ENCODE measurements around the gene SPCS2. TPM values are rescaled to one million over a fixed set of nuclear protein-coding genes. Genes with fewer than 3 reads are reported as not detected.

SPCS2 gene
- total RNA-seq (2022; extraction: Qiagen RNA extraction): 225 to 419 TPM (median 254 TPM) in 5 replicates

DNA sequence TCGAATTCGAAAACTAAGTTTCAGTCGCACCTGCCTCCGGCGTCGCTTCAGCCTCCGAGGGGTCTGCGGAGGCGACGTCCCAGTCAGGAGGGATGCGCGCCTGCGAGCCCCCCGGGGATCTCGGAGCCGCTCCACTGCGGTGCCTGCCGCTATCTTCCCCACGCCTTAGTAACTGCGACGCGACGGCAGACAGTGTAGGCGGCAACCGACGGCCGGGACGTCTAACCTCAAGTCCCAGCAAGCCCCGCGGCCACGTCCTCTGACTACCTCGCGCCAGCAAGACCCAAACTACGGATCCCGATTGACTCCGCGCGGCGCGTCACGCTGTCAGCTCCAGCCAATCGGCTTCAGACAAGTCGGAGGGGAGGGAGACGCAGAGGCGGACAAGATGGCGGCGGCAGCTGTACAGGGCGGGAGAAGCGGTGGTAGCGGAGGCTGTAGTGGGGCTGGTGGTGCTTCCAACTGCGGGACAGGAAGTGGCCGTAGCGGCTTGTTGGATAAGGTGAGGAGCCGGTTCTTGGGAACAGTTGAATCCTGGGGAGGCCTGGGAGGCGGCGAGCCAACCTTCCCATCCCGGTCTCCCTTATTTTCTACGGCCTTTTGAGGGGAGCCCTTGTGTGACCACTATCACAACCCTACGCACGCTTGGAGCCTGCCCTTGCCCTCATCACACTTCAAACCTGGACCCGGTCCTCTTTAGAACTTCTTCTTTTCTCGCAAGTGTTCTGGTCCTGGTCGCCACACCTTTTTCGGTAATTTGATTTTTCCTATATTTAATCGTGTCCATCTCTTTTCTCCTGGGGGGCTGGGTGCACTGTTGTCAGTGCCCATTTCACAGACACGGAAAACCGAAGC, at the start of gene SPCS2, which contains the start of gene XRRA1:
SPCS2 (plus strand) TSS at position 369 of the 855 bp plus-strand sequence; CDS start at position 389, 20 bp downstream.
XRRA1 (minus strand) TSS at position 194 of the 855 bp plus-strand sequence. CDS start 8,213 bp downstream, outside the sequence.

DNA sequence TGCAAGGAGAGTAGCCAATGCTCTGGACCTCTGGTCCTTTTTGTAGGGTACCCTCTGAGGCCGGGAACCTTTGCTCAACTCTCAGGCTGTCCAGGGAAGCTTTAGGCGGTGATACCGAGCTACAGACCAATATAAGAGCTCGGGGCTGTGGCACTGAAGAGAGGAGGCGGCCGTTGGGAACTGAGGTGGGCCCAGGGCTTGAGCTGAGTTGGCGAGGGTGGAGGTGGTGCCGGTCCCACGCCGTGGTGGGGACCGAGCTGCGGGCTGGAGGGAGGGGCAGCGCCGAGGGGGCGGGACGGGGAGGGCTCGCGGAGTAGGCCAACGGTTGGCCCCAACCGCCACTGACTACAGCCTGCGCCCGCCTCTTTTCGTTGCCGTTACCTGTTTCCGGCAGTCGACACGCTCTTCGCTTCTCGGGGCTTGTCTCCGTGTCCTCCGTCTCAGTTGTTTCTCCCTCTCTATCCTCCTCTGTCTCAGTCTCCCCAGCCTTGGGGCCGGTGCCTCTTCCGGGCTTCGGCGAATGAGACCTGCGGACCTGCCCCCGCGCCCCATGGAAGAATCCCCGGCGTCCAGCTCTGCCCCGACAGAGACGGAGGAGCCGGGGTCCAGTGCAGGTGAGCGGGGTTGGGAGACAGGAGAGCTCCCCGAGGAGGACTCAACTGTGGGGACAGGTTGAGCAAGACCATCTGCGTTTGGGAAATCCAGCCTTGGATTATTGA, 39.6 kb downstream of the SPCS2 start, which contains the start of gene NEU3:
NEU3 (plus strand) TSS at position 393 of the 719 bp plus-strand sequence; CDS start at position 521, 128 bp downstream.

Other genes starting within 250 kb of the SPCS2 start
- gene CHRDL2, start 217.8 kb upstream of the SPCS2 start, total RNA-seq (2022; extraction: Qiagen RNA extraction): 2.7 to 5.4 TPM (median 4.6 TPM) in 5 replicates
- 3.7 to 6.7 TPM (median 4.7 TPM) in 5 replicates for gene RNF169, start 200.4 kb upstream of the SPCS2 start, total RNA-seq (2022; extraction: Qiagen RNA extraction)
- 4.3 to 6.6 TPM (median 4.7 TPM) in 5 replicates for gene XRRA1, start 175 bp upstream of the SPCS2 start, total RNA-seq (2022; extraction: Qiagen RNA extraction)
- 3.1 to 5.1 TPM (median 3.7 TPM) in 5 replicates for gene NEU3, start 39.7 kb downstream of the SPCS2 start, total RNA-seq (2022; extraction: Qiagen RNA extraction)
- not detected in 5 replicates for gene OR2AT4, start 147.6 kb downstream of the SPCS2 start, total RNA-seq (2022; extraction: Qiagen RNA extraction)
- gene SLCO2B1, start 201.8 kb downstream of the SPCS2 start, total RNA-seq (2022; extraction: Qiagen RNA extraction): 3.0 to 5.2 TPM (median 3.6 TPM) in 5 replicates

All from A549 treated with Hydrocortisone at 1 μM for 4 hours (cell line).